ENCODE data around the gene CCDC57. TPM values are rescaled to one million over a fixed set of nuclear protein-coding genes. Genes with fewer than 3 reads are reported as not detected.

The CCDC57 gene
- total and polyA plus RNA-seq, 2 of the 8 experiments (the other 6 are each of a cell fraction or from before 2014, with no cell fraction given), result 8.4 to 12.9 TPM

DNA sequence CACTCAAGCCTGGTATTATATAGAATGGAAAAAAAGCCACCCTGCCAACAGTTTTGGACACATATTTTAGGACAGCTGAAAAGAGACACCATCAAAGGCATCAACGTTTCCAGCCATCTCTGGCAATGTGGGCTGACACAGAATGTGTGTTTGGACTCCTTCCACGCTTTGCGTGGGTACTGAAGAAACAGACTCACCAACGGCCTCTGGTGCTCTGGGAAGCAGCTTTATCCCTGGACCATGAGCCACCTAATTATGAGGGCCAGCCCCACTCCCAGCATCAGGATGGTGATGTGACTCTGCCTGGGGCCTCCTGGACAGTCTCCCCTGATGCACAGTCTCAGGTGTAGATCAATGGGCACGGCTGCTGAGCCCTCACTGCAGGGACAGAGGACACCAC, 27.9 kb downstream of the CCDC57 start:
- Histone ChIP-seq H4K5ac (ENCODE audit: insufficient read length, low read depth, low read length) (no peak overlapping the region), H3K23ac (ENCODE audit: insufficient read length) (no peak overlapping the region), H4K20me1 (replicated peaks in 1 of 2; ENCODE audit: control insufficient read depth in 1 of 2, insufficient read depth in 2 of 2, low read length in 2 of 2) (peaks cover 5 to 13% of the 10 kb centered on the region in 2 experiments), H2BK120ac (replicated peaks; ENCODE audit: low read depth, low read length) (no peak overlapping the region), H3K9ac (replicated peaks in 1 of 4; ENCODE audit: extremely low read depth in 1 of 4, low read depth in 3 of 4, low read length in 3 of 4) (no peak overlapping the region), H2BK15ac (ENCODE audit: low read length) (no peak overlapping the region), H2BK12ac (ENCODE audit: low read depth, low read length) (no peak overlapping the region), H2AFZ (ENCODE audit: low read length) (no peak overlapping the region), H2AK5ac (ENCODE audit: low read depth, low read length) (no peak overlapping the region), H4K91ac (replicated peaks; ENCODE audit: insufficient read length, low read length) (no peak overlapping the region), H3K4me3 (ENCODE audit: extremely low read depth in 1 of 4, insufficient read depth in 2 of 4, low read depth in 3 of 4, low read length in 4 of 4) (no peak overlapping the region), H3K56ac (replicated peaks; ENCODE audit: insufficient read length, low read depth, low read length) (no peak overlapping the region), H4K8ac (ENCODE audit: extremely low read depth, insufficient read depth, low read length) (no peak overlapping the region), H3K79me2 (ENCODE audit: control insufficient read depth in 1 of 2, insufficient read depth in 2 of 2, low read length in 2 of 2) (no peaks in the 10 kb centered on the region), H3K36me3 (ENCODE audit: control insufficient read depth in 2 of 4, insufficient read depth in 4 of 4, low read length in 3 of 4) (0 out of 8 replicates have a peak, but pooled peaks cover 0 to 3% (median 0%) of the 10 kb centered on the region in 4 experiments), H3K18ac (ENCODE audit: extremely low read depth, low read length) (no peak overlapping the region), H3K4me2 (ENCODE audit: insufficient read depth in 1 of 2, low read depth in 2 of 2, low read length in 2 of 2) (no peak overlapping the region), H3K27ac (ENCODE audit: low read depth, low read length) (no peak overlapping the region), H3K79me1 (ENCODE audit: low read depth, low read length) (no peaks in the 10 kb centered on the region), H2BK5ac (ENCODE audit: low read depth, low read length) (no peak overlapping the region), H3K14ac (ENCODE audit: insufficient read length) (no peak overlapping the region), H3K23me2 (ENCODE audit: low read depth, low read length) (no peaks in the 10 kb centered on the region), H3K4me1 (replicated peaks in 1 of 4; ENCODE audit: control insufficient read depth in 3 of 4, insufficient read depth in 4 of 4, low read length in 3 of 4) (no peaks in the 10 kb centered on the region), H3K9me3 (ENCODE audit: insufficient read depth in 2 of 2, low read depth in 1 of 2, low read length in 1 of 2) (no peaks in the 10 kb centered on the region), H3K4ac (replicated peaks; ENCODE audit: insufficient read length, low read depth, low read length) (no peak overlapping the region), H3K27me3 (replicated peaks in 1 of 4; ENCODE audit: control insufficient read depth in 3 of 4, extremely low read depth in 1 of 4, insufficient read depth in 3 of 4, low read length in 3 of 4) (peaks cover 0 to 2% (median 1%) of the 10 kb centered on the region in 4 experiments; a peak in 3 of 7 replicates), H2BK20ac (ENCODE audit: low read length) (no peak overlapping the region)
- DNase-seq (ENCODE audit: low read depth in 1 of 2, low spot score in 2 of 2), result no peak
- ChIA-PET CTCF (ENCODE audit: partially characterized antibody) (interaction anchor here (0.8 to 1.5 kb wide), 2 partner anchors 13 to 365 kb away, joined by 3 read pairs; no protein-coding TSS in a partner anchor), POLR2A (ENCODE audit: partially characterized antibody) (no interaction called here)
- TF ChIP-seq JUND (IDR thresholded peaks at IDR 0.05; ENCODE audit: low read length), result no peak
- TF ChIP-seq, protein P1, sequence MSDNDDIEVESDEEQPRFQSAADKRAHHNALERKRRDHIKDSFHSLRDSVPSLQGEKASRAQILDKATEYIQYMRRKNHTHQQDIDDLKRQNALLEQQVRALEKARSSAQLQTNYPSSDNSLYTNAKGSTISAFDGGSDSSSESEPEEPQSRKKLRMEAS (IDR thresholded peaks at IDR 0.05), result no peak
- no peak for TF ChIP-seq RFX5 (IDR thresholded peaks at IDR 0.05; ENCODE audit: borderline replicate concordance, low read depth, low read length)
- no peak for TF ChIP-seq SIRT6 (IDR thresholded peaks at IDR 0.05; ENCODE audit: low read length)
- no peak for TF ChIP-seq POLR2AphosphoS5 (IDR thresholded peaks at IDR 0.05; ENCODE audit: low read depth, low read length)
- no peak for TF ChIP-seq FOSL1 (IDR thresholded peaks at IDR 0.05; ENCODE audit: insufficient read depth, low read depth, low read length)
- no peak for TF ChIP-seq CBX8 (IDR thresholded peaks at IDR 0.05; ENCODE audit: borderline replicate concordance, low read depth, low read length)
- no peak for TF ChIP-seq SRF (IDR thresholded peaks at IDR 0.05; ENCODE audit: low read depth, low read length)
- no peak for TF ChIP-seq PHF8 (conservative IDR thresholded peaks at IDR 0.05; ENCODE audit: low read depth, low read length)
- no peak for TF ChIP-seq TEAD4 (IDR thresholded peaks at IDR 0.05; ENCODE audit: low read depth, low read length)
- TF ChIP-seq RAD21 (IDR thresholded peaks at IDR 0.05 in 1 of 2, conservative IDR thresholded peaks at IDR 0.05 in 1 of 2; ENCODE audit: low read depth in 2 of 2, low read length in 2 of 2), result no peak
- TF ChIP-seq CEBPB (IDR thresholded peaks at IDR 0.05; ENCODE audit: low read depth, low read length), result no peak
- TF ChIP-seq RXRA (IDR thresholded peaks at IDR 0.05; ENCODE audit: insufficient read depth, low read depth, low read length), result no peak
- TF ChIP-seq SIX5 (IDR thresholded peaks at IDR 0.05; ENCODE audit: low read depth, low read length), result no peak
- 87% methylated on average over 5 of the region's 5 CpGs; no CpG with 5 or more reads in 1 of the 2 experiments for WGBS, 2 experiments (ENCODE audit: extremely low coverage in 1 of 2, insufficient coverage in 1 of 2, insufficient read length in 1 of 2, insufficient replicate concordance in 2 of 2, low coverage in 1 of 2, low lambda C conversion rate in 2 of 2, missing lambda C conversion rate in 1 of 2)
- FAIRE-seq, result no peak
